ENCODE results near the gene TPP2. TPM values are rescaled to one million over a fixed set of nuclear protein-coding genes. Genes with fewer than 3 reads are reported as not detected.
A peak's percentile ranks its signal among the peaks of the same experiment; 100 is the strongest.

The TPP2 gene
- total RNA-seq, 1 donor = 65.7 TPM

DNA sequence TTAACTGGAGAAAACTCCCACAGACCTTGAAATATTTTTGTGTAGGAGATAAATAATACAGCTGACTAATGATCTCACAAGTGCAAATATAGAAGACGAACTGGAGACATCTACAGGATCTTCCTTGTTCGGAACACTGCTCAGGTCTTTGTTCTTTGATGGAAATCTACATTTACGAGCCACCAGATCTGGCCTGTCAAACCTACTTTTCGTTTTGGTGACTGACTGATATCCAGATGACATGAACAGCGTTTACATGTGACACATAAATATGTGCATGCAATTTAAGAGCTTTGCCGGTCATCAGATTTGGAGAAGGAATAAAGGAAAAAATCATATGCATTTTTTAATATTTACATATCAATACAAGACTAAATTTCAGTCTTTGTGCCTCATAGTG is 24.5 kb upstream of the TPP2 start:
- TF ChIP-seq, protein P1, sequence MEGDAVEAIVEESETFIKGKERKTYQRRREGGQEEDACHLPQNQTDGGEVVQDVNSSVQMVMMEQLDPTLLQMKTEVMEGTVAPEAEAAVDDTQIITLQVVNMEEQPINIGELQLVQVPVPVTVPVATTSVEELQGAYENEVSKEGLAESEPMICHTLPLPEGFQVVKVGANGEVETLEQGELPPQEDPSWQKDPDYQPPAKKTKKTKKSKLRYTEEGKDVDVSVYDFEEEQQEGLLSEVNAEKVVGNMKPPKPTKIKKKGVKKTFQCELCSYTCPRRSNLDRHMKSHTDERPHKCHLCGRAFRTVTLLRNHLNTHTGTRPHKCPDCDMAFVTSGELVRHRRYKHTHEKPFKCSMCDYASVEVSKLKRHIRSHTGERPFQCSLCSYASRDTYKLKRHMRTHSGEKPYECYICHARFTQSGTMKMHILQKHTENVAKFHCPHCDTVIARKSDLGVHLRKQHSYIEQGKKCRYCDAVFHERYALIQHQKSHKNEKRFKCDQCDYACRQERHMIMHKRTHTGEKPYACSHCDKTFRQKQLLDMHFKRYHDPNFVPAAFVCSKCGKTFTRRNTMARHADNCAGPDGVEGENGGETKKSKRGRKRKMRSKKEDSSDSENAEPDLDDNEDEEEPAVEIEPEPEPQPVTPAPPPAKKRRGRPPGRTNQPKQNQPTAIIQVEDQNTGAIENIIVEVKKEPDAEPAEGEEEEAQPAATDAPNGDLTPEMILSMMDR (IDR thresholded peaks at IDR 0.05; ENCODE audit: insufficient read depth, low read length) = no peak
- DNase-seq (ENCODE audit: low read depth) = no peak
- H3K4me3 ChIP-seq (ENCODE audit: low read depth, low read length) = no peak overlapping the region

DNA sequence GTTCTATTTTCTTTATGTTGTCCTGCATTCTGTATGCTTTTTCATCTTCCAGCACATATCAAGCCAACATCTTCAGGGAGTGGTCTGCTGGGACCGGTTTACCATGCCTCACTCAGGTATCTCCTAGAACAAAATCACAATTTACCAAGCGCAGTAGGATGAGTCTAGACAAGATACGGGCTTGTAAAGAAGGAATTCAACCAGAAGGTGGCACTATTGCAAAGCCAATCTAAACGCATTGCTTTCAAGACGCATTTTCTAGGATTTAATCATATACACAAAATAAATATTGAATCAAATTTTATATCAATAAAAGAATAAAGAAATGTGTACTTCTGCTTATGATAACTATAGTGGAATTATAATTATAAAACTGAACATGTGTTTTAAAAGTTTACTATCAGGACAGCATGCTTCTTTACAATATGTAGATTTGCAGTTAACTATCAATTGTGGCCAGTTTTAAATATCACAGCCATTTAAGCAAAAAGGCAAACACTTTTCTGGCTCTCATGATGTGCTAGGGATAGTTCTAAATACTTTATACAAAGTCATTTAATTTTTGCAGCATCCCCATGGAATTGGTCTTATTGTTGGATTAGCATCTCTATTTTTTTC is 16.1 kb upstream of the TPP2 start:
- peak; percentile 87 for DNase-seq (ENCODE audit: low read depth)
- H3K4me3 ChIP-seq (ENCODE audit: low read depth, low read length) = no peak overlapping the region
- TF ChIP-seq, protein P1 (IDR thresholded peaks at IDR 0.05; ENCODE audit: insufficient read depth, low read length) = peak; percentile 76

DNA sequence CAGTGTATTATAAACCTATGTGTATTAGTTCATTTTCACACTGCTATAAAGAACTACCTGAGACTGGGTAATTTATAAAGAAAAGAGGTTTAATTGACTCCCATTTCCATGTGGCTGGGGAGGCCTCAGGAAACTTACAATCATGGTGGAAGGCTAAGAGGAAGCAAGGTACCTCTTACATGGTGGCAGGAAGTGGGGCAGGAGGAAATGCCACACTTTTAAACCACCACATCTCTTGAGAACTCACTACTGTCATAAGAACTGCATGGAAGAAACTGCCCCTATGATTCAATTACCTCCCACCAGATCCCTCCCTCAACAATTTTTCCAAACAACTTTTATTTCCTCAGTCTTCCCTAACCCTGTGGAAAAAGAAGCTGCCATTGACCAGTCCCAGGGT is 14.5 kb upstream of the TPP2 start:
- H3K4me3 ChIP-seq (ENCODE audit: low read depth, low read length) = no peak overlapping the region
- DNase-seq (ENCODE audit: low read depth) = no peak
- TF ChIP-seq, protein P1 (IDR thresholded peaks at IDR 0.05; ENCODE audit: insufficient read depth, low read length) = no peak

DNA sequence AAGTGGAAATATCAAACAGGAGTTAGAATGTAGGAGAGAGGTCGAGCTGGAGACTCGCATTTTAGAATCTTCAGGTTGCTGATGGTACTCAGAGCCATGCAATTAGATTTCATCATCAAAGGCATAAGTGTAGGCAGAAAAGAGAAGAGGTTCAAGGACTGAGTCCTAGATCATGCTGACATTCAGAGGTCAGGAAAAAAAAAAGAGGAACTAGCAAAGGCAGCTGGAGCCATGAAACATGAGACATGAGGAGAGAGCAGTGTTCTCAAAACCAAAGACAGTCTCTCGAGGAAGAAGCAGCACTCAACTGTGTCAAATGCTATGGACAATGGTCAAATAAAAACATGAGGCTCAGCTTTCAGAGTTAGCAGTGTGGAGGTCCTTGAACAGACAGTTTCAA is 12.4 kb upstream of the TPP2 start:
- H3K4me3 ChIP-seq (ENCODE audit: low read depth, low read length) = no peak overlapping the region
- no peak for DNase-seq (ENCODE audit: low read depth)
- TF ChIP-seq, protein P1 (IDR thresholded peaks at IDR 0.05; ENCODE audit: insufficient read depth, low read length) = no peak

DNA sequence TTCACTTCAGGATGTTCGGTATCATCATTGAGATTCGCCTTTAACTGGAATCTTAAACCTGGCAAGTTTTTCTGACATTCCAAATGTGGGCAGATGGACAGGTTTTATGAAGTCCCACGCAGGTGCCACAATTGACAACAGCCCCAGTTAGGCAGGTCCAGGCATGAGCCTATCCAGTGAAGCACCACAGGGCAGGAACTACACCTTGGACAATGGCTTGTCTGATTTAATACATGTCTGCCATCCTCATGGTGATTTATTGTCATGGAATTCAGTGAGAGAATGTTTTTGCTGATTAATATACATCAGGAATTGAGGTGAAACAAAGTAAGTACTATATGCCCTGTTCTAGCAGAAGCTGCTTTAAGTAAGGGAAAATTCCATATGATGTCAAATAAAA is 10.2 kb upstream of the TPP2 start:
- H3K4me3 ChIP-seq (ENCODE audit: low read depth, low read length) = no peak overlapping the region
- TF ChIP-seq, protein P1 (IDR thresholded peaks at IDR 0.05; ENCODE audit: insufficient read depth, low read length) = no peak
- no peak for DNase-seq (ENCODE audit: low read depth)

DNA sequence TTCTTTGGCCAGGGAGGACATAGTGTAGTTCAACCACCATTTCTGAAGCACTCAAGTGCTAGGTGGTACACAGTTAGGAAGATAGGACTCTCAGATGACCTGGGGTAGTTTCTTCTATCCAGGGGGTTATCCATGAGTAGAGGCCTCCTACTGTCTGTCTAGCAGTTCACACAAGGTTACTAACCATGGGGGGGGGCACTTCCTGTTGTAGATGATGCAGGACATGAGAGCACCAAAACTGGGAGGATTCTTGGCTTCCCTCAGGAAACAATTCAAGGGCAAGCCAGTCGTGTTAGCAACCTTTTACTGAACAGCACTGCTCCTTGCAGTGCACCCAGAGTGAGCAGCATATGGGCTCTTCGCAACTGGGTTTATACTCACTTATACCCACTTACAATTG is 8.9 kb upstream of the TPP2 start:
- DNase-seq (ENCODE audit: low read depth) = no peak
- no peak overlapping the region for H3K4me3 ChIP-seq (ENCODE audit: low read depth, low read length)
- TF ChIP-seq, protein P1 (IDR thresholded peaks at IDR 0.05; ENCODE audit: insufficient read depth, low read length) = no peak

DNA sequence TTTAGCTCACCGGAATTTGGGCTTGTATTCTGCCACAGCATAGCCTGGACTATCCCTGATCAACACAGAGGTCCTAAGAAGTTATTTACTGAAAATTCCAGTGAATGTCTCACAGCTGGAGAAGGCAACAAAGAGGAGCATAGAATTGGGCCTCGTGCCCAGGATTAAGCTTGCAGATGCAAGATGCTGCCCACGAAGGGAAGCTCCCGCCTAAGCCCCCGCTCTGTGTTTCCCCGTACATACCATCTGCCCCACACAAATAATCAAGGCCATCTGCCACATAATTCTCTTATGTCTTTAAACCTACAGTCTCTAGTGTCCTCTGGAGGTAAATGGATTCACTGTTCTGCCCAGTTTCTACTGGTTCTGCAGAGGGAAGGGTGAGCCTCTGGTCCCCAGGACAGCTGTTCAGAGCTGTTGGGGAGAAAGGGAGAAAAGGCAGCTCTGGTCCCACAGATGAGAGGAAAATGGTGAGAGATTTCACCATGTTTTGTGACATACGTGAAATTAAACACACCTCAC is 7.4 kb upstream of the TPP2 start:
- no peak overlapping the region for H3K4me3 ChIP-seq (ENCODE audit: low read depth, low read length)
- DNase-seq (ENCODE audit: low read depth) = no peak
- TF ChIP-seq, protein P1 (IDR thresholded peaks at IDR 0.05; ENCODE audit: insufficient read depth, low read length) = no peak
